Stimulated activated naive CD4-positive, alpha-beta T cell (primary cell): ENCODE results near the gene RAD51B.
"Not testable (repeated sequence)": the region's sequence is repeated elsewhere in the genome, so short reads cannot be mapped to it uniquely, and the experiment has no call there.

Source experiments
- DNase-seq, 6 experiments: peaks; one replicate each; lab custom pipeline; 2025; lab: John Stamatoyannopoulos, UW

Gene RAD51B

DNA sequence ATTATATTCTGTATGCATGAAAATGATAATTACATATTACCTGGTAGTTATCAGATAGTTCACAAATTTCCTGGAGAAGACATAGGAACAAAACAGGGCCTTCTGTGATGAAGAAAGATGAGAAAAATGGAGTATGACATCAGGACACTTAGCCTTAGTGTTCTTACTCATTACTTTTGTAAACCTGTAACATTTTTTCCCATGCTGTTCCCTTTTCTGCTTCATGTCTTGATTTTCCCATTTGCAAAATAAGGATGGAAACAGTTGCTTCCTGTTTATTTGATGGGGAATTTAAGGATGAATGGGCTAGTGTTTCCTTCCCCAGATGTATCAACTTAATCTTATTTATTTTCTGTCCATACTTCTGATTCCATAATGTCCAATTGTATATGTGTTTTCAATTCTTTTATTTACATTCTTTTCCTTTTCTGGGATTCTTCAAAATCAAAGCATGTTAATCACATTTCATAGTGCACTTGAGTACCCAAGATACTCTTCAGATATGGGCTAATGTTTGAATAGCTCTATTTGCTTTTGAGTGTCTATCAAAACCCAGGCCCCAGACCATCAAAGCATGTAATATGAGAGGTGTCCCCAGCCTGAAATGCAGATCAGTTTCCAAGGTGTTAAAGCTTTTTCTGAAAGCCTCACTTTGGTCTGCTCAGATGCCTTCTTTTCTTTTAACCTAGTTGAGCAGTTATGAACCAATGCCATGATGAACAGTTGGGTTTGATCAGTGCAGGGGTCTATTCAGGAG, 260.5 kb downstream of the RAD51B start:
- DNase-seq = no peak

DNA sequence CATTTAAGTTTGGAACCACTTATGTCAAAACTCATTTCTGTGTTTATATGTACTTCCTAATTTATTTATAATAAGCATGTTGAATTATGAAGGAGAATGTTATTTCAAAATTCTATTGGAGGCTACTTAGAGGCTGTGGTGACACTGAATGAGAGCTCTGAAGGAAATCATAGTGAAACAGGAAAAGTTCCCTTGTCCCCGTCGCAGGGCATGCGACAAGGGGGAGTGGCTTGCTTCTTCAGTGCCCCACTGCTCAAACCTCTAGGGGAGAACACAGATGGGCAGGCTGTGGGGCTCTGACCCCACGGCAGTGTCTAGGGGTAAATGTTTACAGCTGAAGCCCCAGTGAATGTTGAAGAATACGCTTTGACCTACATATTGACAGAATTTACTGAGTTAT, 261.9 kb downstream of the RAD51B start:
- DNase-seq = no peak

DNA sequence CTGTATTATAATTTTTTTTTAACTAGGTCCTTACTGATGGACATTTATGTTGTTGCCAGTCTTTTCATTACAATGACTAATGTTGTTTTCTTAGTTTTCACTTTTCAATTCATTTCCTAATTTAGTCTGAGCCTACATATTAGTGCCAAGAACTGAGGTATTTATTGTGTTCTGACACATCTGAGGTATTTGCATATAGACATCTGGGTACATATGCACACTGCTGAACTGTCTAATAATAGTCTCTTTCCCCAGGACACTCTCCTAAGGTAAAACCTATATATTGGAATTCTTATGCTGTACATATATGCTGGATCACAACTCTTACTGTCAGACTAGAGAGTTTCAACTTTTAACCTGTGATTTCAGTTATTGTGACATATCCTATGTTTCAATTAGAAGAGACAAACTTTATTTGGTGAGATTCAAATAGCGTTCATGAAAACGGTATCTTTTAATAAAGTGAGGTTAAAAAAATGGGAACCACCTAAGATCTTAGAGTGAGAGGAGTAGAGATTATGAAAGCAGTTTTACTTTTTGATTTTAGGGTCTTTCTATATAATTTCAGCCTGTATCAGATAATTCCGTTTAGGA, 263.2 kb downstream of the RAD51B start:
- no peak for DNase-seq

DNA sequence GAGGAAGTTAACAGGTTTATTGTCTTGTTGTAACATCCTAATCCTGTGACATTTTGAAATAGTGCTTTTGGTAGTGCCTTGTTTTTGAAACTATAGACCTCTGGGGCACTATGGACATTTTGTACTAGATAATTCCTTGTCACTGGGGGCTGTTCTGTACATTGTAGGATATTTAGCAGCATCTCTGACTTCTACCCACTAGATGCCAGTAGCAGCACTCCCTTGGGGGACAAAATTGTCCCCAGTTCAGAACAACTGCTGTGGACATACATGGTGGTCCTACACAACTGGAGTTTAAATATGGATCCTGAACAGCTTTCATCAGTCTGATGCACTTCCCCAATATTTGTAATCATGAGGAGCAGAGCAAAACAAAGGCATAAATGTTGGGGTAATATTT, 264.7 kb downstream of the RAD51B start:
- DNase-seq = no peak

DNA sequence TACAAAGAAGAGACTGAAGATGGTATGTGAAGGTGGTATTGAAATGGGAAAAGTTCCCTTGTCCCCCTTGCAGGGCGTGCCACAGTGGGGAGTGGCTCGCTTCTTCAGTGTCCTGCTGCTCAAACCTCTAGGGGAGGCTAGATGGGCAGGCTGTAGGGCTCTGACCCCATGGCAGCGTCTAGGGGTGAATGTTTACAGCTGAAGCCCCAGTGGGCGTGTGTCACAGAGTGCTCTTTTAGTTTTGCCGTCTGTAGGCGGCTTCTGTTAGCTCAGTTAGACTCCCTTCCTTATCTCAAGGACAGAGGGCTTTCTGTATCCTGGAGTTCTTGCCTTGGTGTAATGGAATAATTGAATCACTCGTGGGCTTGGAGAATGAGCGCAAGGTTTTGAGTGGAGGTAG, 266.2 kb downstream of the RAD51B start:
- no peak for DNase-seq

DNA sequence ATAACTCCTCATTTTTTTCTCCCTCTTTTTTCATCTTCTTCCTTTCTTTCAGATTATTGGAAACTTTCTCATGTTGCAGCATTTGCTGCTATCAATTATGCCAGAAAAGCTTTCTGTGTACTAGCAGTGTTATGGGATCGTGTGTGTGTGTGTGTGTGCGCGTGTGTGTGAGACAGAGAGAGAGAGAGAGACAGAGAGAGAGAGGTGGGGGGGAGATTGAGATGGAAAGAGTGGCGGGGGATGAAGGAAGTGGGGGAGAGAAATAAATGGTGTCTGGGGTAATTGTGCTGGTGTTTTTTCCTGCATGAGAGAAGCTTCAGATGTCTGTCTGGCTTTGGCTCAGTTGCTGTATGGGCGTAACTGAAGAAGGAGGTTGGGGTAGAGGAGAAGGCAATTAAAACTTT, 268.9 kb downstream of the RAD51B start:
- DNase-seq = peak in 2 of 6 experiments; percentile 4 to 16

DNA sequence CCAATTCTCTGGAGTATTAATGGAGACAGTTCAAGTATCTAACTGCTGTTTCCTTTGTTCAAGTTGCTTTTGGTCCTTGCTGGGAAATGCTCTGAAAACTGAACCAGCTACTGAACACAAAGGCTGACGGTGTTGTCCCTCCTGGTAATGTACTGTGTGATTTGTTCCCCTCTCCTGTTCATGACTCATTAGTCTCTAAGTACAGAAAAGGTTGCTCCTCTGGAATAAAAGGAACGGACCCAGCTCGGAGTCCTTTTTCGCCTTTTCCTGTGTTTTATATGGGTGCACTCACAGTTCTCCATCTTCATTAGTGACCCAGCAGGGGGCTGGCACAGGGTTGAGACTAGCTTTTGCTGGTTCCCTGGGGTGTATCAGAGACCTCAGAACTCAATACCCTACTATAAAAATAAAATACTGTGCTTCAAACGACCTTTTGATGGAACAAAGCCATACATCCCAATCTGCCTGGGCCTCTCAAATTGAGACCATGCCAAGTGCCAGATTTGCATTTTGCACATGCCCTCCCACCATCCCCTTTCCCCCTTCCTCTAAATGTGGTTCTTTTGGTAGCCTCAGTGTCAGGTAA, 269.7 kb downstream of the RAD51B start:
- no peak for DNase-seq

DNA sequence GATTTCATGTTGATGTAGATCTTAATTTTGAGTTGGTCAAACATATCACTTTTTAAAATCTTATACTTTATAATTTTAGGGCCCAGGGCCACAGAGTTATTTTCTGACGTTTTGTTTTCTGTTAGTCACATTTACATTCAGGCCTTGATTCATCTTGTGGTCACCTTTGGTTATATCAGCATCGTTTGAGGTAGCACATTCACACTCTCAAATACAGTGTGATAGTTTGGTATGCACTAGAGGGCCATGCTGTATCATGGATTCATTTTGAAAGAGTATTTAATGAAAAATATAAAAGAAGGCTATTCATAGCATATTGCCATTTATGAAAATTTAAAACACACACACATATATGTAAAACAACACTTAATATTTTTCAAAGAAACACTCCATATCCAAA, 274.6 kb downstream of the RAD51B start:
- no peak for DNase-seq

DNA sequence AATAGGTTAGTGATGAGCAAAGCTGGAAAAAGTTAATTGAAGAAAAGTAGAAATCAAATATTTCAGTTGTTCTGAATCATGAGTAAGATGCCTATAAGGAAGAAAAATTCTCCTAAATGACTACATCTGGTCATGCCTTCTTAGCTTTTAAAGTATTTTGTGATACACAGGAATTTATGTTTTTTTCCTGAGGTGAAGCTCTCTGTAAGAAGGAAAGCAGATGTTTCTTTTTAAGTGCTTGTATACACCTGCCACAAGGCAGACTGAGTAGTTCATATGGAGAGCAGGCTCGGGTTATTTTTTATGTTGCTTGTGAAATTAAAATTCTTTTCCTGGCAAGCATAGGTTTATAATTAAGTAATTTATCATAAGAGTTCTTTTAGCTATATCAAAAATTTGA, 275.2 kb downstream of the RAD51B start:
- DNase-seq = no peak

DNA sequence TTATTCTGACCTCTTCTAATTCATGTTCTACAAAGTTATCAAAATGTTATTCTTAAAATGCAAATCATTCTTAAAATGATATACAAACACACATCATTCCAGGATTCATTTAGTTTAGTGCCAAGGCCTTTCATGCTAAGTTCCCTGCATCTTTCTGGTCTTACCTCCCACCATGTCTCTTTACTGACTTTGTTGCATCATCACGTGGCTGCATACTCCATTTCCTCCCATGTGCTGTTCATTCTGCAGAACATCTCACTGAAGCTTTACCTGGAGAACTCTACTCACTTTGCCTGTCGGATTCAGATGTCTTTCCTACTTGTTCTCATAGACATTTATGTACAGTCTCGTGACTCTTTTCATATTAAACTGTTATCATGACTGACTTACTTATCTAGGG, 278.1 kb downstream of the RAD51B start:
- no peak for DNase-seq

DNA sequence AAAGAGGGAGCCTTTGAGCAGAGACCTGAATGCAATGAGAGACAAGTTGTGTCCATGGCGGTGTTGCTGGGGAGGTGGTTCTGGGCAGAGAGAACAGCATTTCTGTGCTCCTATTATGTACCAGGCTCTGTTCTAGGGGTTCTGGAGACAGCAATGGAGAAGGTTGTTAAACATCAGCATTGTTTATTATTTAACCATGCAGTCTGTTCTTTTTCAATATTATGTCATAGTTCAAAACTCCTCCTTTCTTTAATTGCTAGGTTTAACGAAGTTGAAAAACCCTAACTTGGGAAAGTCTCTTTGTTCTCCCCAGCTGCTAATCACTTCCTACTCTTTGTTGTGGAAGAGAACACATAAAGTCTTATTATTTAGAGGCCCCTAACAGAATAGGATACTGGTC, 279.3 kb downstream of the RAD51B start:
- DNase-seq = no peak

DNA sequence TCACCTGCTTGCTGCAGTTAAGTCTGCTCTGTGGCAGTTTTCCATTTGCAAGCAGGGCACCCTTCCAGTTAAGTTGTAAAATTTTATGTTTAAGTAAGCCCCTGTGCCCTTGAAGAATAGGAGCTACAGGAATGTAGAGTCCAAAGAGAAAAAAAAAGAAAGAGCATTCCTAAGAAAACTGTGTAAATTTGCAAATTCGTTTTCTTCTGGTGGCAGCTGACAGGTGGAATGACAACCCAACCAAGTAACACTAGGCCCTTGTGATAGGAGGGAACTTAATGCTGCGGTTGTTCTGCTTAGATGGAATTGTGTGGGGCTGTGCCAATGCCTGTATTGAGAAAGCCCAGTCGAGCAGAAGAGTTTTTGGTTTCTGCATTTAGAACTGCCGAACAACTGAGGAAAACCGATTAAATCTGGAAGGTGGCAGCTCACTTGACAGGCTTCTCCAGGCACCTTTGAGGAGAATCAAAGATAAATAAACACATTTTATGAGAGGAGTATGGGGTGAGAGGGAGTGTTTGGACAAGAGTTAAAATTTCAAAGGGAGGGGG, 280.0 kb downstream of the RAD51B start:
- DNase-seq = no peak

DNA sequence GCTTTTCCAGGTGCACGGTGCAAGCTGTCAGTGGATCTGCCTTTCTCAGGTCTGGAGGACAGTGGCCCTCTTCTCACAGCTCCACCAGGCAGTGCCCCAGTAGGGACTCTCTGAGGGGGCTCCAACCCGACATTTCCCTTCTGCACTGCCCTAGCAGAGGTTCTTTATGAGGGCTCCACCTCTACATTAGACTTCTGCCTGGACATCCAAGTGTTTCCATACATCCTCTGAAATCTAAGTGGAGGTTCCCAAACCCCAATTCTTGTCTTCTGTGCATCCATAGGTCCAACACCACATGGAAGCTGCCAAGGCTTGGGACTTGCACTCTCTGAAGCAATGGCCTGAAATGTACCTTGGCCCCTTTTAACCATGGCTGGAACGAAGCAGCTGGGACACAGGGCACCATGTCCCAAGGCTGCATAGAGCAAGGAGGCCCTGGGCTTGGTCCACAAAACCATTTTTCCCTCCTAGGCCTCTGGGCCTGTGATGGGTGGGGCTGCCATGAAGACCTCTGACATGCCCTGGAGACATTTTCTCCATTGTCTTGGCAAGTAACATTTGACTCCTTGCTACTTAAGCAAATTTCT, 282.2 kb downstream of the RAD51B start:
- DNase-seq = not testable (repeated sequence)

DNA sequence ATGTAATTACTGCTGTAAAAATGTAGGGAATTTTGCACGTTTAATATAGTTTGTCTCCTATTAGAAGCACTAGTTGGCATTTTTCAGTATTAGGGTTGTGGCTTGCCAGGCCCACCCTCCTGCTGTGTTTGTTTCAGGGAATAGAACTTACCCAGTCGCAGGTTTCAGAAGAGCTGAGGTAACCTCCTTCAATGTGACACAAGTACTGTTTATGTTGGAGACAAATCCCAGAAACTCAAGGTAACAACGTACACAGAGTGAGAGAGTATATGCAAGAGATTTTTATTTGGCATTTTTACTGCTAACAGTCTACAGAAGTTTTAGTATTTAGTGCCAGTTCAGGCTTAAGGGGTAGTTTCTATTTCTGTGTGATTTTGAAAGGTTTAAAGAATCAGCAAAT, 284.3 kb downstream of the RAD51B start:
- DNase-seq = no peak

DNA sequence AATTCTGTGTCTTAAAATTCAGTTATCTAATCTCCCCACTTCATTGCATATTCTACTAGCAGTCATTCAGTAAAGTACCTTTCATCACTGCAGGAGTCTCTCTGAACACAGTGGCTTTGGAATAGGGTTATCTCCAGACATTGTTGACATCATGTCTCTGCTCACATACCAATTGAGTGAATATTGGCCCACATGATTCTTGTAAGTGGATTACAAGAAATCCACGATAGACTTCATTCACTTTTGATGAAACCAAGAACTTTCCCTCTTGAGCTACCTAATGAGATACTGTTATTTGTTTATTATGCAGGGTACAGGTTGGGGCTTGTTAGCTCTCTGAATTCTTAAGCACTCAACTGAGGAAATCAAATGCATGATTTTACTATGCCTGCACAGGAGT, 284.9 kb downstream of the RAD51B start:
- DNase-seq = no peak

DNA sequence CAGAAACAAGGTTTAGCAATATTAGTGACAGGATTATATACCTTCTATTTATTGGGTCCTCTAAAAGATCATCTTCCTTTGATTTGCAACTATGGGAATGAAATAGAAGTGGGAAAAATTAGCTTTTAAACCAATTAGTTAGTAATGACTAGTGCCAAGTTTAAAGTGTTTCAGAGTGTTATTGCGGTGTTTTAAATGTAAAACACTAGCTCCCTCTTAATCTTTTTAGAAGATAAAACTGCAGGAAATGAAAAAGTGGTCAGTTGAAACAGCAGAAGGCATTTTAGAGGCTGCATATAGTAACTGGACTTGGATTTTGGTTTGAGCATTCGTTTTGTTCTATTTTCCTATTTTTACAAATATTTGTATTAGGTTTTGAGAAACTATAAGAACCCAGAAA, 286.2 kb downstream of the RAD51B start:
- no peak for DNase-seq

DNA sequence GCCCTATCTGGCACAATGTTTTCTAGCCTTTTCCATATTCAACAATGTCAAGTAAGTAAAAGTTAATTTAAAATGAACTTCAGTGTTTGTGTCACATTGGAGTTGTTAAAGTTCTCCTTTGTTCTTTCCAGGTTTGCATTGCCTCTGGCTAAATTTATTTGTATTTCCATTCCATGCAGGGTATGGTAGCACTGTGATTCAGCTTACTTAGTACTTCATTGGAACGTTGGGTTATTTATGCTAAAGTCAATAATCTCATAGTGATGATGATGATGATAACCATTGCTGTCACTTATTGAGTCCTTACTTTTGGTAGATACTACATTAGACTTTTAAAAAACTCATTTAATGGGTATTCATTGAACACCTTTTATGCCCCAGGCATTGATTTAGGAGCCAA, 286.9 kb downstream of the RAD51B start:
- no peak for DNase-seq

DNA sequence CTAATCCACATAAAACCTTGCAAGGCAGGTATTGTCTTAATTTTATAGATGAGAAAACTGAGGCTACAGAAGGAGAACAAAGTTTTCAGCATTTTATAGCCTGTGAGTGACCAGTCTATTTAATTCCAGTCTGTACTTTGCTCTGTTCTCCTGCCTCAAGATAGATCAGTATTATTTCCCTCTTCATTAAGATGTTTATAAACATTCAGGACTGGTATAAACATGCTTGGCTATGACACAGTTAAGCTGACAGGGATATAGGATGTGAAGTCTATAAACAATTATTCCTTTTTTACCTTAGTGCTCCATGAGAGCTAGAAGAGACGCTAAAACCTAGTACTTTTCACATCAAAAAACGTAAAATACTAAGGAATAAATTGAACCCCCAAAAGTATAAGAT, 287.3 kb downstream of the RAD51B start:
- DNase-seq = no peak

DNA sequence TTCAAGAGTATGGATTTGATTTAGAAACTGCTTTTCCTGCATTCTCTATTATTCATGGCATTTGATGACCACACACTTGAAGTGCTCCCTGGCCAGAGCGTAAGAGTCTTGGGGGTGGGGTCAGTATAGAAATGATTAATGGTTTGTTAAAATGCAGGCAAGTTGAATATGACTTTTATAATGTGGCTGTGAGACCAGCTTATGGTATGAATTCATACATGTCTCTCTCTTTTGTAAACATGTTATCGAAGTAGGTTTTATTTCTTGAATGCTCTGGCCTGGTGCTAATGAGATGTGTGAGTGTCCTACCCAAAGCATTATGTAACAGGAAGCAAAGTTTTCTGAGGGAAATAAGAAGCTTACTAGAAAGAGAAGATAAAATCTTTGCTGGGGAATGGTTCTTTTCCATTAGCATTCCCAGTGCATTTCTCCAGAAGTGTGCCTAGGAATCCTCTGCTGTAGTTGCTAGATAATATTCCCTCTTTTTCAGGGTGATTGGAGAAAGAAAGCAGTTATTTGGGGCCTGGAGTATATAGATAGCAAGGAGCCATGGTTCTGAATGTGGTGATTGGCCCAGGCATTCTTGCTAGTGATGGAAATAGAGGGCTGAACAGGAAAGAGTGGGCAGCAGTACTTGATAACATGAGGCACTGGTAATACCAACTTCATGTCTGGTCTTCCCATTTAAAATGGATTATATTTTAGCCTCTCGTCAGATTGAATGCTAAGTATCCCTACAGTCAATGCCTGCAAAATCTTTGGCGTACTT, 289.7 kb downstream of the RAD51B start:
- DNase-seq = no peak

DNA sequence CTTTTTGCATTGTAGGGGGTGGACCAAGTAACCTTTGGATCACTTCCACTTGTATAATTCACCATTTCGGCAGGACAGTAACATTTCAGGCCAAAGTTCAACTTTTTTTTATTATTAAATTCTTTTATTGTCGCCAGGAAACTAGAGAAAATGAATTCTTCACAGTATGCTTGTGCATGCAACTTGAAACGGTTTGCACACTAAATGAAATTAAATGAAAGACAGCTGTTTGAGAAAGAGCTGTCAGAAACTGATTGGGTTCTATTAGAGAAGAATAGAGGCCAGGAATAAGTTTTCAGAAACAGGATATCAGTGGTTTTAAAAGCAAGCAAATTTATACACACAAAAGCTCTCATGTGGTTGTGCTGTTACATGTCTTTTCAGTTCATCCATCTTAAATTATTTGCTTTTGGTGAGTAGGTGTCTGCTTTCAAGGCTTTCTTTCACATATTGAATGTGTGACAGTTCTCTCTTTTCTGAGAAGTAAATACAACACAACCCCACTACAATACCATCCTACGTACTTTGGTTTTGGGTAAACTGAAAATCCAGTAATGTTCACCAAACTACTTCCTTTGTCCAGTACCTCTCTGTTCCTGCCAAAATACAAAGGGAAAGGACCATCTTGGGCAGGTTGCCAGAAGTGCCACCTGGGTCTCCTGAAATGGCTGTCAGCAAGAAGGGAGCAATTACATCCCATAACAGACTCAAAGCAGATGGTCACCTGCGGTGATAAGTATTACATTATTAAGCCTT, 291.7 kb downstream of the RAD51B start:
- no peak for DNase-seq

DNA sequence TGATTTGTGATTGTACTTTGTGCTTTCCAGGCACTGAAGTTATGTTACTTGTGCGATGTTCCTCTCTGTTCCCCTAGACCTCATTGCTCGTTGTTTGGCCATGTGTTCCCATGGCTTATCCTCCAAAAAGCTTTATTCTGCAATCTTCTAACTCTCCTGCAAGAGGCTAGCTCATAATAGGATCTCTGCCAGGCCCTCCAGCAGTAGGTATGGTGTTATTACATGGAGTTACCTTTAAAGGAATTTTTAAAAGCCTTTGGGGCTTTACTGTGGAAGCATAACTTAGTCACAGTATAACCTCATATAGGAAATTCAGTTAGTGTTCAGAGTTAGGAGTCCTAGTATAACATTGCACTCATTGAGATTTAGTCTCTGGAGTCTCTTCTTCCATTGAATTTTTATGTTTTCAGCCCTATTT, 292.3 kb downstream of the RAD51B start:
- no peak for DNase-seq
